ENCODE results near the gene DLGAP4.
A peak's percentile ranks its signal among the peaks of the same experiment; 100 is the strongest.

DLGAP4 gene

GRCh38 chr20:36421641-36422040 is 115.5 kb downstream of the DLGAP4 start:
- no peak for DNase-seq

DNA sequence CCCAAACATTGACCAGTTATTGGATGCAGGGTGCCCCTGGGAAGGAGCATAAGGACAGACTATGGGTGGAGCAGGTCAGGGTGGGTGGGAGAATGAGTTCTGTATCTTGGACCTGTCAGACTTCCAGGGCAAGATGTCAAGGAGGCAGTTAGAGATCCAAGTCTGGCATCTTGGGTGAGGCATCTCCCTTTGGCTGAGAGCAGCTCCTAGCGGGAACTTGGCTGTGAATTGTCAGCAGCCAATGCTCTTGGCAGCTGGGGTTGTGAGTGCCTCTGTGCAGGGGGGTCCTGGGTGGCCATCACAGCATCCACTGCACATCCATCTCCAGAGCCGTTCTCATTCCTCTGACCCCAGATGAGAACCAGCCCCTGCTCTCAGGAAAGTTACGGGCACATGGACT is 118.2 kb downstream of the DLGAP4 start:
- DNase-seq, result no peak

- no peak for DNase-seq
Observed at GRCh38 chr20:36425166-36425565, 119.0 kb downstream of the DLGAP4 start.

- DNase-seq, result no peak
Observed at GRCh38 chr20:36431604-36432003, 125.5 kb downstream of the DLGAP4 start.

- DNase-seq, result no peak
Observed at GRCh38 chr20:36432096-36432495, 126.0 kb downstream of the DLGAP4 start.

- DNase-seq, result no peak
Observed at GRCh38 chr20:36434383-36434782, 128.2 kb downstream of the DLGAP4 start.

DNA sequence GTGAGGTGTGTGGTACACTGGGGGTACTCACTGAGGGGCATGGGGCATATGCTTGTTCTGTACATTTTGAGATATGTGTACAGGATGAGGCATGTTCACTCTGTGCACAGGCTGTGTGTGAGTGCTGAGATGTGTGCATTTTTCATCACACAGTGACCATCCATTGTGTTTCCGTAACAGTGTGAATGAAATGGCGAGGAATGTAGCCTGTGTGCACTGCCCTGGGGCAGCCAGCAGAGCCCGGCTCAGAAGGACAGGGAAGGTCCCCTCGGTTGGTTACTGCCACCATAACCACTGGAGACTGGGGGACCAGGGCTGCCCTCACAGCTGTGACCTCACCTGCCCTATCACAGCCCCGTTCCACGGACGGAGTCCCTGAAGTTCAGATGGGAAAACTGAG is 129.0 kb downstream of the DLGAP4 start:
- DNase-seq, result no peak

- DNase-seq, result no peak
Observed at GRCh38 chr20:36435592-36436541, 129.7 kb downstream of the DLGAP4 start.

DNA sequence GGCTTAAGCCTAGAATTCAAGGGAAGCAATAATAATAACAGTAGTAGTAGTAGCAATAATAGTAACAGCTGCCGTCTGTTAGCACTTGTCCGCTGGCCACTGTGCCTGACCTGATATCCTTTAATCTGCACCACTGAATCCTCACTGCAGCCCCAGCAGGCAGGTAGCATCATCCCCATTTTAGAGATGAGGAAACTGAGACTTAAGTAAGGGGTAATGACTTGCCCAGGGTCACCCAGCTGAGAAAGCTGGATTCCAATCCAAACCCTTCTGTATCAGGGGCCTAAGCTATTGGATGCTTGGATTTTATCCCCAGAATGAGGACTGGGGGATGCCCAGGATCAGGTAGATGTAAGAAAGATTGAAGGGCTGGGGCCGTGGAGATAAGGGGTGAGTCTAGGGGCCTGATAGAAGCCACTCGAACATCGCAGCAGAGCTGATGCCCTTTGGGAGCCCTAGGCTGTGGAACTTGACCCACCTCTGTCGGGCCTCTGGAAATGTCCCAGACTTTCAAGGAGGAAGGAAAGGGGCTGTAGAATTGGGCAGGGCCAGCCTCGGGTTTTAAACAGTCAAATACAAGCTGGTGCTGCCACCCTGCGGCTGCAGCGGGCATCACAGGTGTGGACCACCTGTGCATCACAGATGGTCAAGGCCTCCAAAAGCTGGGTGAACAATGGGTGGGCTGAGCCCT is 133.0 kb downstream of the DLGAP4 start:
- no peak for DNase-seq

GRCh38 chr20:36439731-36440072 is 133.6 kb downstream of the DLGAP4 start:
- DNase-seq, result no peak

DNA sequence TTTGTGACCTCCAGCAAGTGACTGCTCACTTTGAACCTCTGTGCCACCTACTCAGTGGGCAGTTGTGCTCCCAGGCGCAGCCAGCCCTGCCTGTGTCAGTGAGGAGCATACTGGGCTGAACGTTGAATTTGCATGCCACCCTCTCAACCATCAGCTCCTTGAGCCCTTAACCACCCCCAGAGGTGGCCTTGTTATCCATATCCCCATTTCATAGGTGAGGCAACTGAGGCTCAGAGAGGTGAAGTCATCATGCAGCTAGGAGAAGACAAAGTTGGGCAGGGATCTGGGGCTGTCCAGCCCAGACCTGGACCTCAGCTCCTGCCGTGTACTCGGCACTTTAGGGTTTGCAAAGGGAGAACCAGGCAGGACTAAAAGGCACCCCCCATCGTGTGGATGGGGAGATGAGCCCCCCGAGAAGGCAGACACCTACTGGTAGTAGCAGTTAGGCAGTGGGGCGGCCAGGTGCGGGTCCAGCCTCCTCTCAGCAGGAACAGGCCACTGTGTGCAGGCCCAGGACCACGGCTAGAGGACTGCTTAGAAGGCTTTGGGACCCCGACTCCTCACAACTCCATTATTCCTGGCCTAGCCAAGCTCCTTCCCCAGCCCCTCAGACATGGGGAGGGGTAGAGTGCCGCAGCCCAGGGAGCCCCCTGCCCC is 134.4 kb downstream of the DLGAP4 start:
- DNase-seq, result no peak

- no peak for DNase-seq
Observed at GRCh38 chr20:36441027-36441414, 134.9 kb downstream of the DLGAP4 start.

- no peak for DNase-seq
Observed at GRCh38 chr20:36441416-36441815, 135.3 kb downstream of the DLGAP4 start.

GRCh38 chr20:36445847-36446246 is 139.7 kb downstream of the DLGAP4 start:
- no peak for DNase-seq

GRCh38 chr20:36446557-36446956 is 140.4 kb downstream of the DLGAP4 start:
- DNase-seq, result no peak

DNA sequence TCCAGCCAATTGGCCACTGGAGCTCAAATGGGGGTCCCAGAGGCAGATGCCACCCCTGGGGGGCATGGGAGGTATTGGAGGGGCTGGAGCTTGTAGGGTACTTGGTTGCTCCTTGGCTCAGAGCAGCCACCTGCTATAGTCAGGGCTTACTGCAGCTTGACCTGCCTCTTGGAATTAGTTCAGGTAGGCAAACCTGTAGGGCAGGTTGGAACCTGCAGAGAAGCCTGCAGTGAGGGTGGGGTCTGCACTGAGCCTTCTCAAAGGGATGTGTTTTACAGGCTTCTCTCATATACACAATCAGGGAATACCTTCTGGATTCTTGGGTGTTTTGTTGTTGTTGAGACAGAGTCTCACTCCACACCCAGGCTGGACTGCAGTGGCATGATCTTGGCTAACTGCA is 141.0 kb downstream of the DLGAP4 start:
- DNase-seq, result no peak

DNA sequence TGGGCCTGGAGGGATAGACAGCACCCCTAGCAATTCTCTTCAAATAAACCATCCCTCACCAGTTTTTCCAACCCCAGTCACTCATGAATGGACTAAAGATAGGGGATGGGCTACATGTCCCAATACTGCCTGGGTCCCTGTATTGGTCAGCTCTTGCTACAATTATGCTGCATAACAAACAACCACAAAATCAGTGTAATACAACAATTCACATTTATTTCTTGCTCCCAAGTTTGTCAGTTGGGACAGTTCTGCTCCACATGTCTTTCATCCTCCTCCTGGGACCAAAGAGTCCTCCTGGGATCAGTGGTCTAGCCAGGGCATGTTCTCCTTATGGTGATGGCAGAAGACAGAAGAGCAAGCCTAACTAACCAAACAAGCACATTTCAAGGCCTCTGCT is 143.5 kb downstream of the DLGAP4 start:
- DNase-seq, result no peak

DNA sequence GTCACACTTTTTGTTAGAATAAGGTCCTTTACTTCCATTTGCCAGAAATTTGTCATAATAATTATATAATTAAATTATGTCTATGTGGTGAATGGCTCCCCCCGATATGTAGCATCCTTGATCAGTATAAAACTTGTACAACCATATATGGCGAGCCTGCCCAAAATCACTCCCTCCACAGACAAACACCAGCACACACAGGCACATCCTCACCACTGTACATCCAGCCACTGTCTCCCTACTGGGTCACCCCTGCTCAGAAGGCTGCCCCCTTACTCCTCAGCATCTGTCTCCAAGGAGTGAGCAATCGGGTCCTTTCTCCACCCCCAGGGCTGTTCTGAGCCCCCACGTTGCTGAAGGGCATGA is 148.2 kb downstream of the DLGAP4 start:
- no peak for DNase-seq

- no peak for DNase-seq
Observed at GRCh38 chr20:36454698-36455427, 148.7 kb downstream of the DLGAP4 start.

GRCh38 chr20:36455972-36456625 is 150.0 kb downstream of the DLGAP4 start:
- no peak for DNase-seq

DNA sequence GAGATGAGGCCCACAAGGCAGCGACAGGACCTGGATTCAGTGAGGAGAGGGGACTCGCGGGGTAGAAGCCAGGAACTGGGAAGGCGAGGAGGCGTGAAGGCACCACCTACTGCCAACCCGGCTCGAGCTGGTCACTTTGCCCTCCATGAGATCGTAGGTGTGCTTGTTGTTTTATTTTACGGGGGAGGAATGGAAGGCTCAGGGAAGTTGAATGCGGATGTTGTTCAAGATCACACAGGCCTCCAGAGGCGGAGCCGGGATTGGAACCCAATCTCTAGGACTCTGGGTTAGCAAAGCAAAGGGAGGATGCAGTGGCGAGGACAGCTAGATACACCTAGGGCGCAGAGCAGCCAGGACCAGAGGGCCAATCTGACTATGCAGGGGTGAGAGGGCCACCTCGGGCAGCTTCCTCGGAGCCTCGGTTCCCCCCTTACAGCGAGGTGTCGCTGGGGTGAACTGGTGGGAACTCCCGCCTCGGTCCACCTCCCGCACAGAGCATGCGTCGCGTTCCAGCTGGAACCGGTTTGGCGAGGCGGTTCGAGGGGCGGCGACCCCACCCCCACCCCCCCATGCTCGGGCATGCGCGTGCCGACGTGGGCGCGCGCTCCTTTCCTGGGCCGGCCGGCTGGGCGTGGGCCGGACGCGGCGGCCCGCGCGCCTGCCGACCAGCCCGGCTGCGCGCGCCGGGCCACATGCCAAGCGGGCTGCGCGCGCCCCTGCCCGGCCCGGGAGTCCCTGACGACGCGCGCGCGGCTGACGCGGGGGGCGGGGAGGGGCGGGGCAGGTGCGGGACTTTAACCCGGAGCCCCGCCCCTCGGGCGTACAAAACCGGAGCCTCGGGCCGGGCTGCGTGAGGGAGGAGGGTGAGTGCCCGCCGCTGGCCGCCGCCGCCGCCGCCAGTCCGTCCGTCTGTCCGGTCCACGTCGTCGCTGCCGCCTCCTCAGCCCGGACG is 154.8 kb downstream of the DLGAP4 start:
- DNase-seq, result peak; percentile 76
